ENCODE measurements around the gene MYOC.
"Not testable (repeated sequence)": the region's sequence is repeated elsewhere in the genome, so short reads cannot be mapped to it uniquely, and the experiment has no call there.

MYOC gene

GRCh38 chr1:171623651-171624331 is 28.7 kb downstream of the MYOC start:
- TF ChIP-seq, protein P1, sequence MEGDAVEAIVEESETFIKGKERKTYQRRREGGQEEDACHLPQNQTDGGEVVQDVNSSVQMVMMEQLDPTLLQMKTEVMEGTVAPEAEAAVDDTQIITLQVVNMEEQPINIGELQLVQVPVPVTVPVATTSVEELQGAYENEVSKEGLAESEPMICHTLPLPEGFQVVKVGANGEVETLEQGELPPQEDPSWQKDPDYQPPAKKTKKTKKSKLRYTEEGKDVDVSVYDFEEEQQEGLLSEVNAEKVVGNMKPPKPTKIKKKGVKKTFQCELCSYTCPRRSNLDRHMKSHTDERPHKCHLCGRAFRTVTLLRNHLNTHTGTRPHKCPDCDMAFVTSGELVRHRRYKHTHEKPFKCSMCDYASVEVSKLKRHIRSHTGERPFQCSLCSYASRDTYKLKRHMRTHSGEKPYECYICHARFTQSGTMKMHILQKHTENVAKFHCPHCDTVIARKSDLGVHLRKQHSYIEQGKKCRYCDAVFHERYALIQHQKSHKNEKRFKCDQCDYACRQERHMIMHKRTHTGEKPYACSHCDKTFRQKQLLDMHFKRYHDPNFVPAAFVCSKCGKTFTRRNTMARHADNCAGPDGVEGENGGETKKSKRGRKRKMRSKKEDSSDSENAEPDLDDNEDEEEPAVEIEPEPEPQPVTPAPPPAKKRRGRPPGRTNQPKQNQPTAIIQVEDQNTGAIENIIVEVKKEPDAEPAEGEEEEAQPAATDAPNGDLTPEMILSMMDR (conservative IDR thresholded peaks at IDR 0.05; ENCODE audit: low read depth, low read length), result no peak
- H3K27ac ChIP-seq, result no peak overlapping the region
- H3K4me2 ChIP-seq, result no peak overlapping the region
- H2AFZ ChIP-seq (ENCODE audit: low read depth), result no peak overlapping the region
- H3K4me3 ChIP-seq (IDR thresholded peaks at IDR 0.05; ENCODE audit: insufficient read depth, low read depth, low read length), result no peak overlapping the region
- H3K4me1 ChIP-seq (ENCODE audit: low read depth, poor library complexity, severe bottlenecking), result no peaks in the 10 kb centered on the region
- no peaks in the 10 kb centered on the region for H4K20me1 ChIP-seq (ENCODE audit: insufficient read depth)
- no peaks in the 10 kb centered on the region for H3K36me3 ChIP-seq (ENCODE audit: insufficient read depth)
- H3K27me3 ChIP-seq (ENCODE audit: insufficient read depth, low read depth), result no peaks in the 10 kb centered on the region
- no peak overlapping the region for H3K9ac ChIP-seq
- H3K79me2 ChIP-seq (ENCODE audit: insufficient read depth, low read depth), result no peaks in the 10 kb centered on the region

DNA sequence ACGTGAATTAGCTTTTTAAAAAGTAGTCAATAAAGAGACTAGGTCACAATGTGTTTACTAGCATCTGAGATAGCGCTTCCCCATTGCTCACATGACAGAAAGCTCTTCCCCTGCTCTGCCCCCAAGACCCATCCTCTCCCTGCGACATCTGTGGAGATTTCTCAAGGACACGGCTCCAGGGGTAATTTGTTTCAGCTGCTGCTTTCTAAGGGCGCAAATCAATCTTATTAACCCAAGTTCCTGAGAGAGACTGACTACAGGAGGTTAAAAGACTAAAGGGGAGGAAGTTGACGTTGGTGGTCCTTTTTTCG is 30.4 kb downstream of the MYOC start, which contains the start of gene MYOCOS:
TSS of gene MYOCOS (plus strand) at position 92 of the 311 bp plus-strand sequence. CDS start 1,641 bp downstream, outside the sequence.
- Histone ChIP-seq H4K20me1 (ENCODE audit: insufficient read depth) (no peaks in the 10 kb centered on the region), H3K27me3 (ENCODE audit: insufficient read depth, low read depth) (no peaks in the 10 kb centered on the region), H3K9ac (no peak within 1 kb of the TSS), H3K4me1 (ENCODE audit: low read depth, poor library complexity, severe bottlenecking) (no peaks in the 10 kb centered on the region), H2AFZ (ENCODE audit: low read depth) (no peak within 1 kb of the TSS), H3K27ac (no peak within 1 kb of the TSS), H3K4me3 (IDR thresholded peaks at IDR 0.05; ENCODE audit: insufficient read depth, low read depth, low read length) (no peak within 1 kb of the TSS), H3K36me3 (ENCODE audit: insufficient read depth) (no peaks in the 10 kb centered on the region), H3K79me2 (ENCODE audit: insufficient read depth, low read depth) (no peaks in the 10 kb centered on the region), H3K4me2 (no peak within 1 kb of the TSS)
- TF ChIP-seq, protein P1 (conservative IDR thresholded peaks at IDR 0.05; ENCODE audit: low read depth, low read length), result no peak

GRCh38 chr1:171616586-171616985 is 35.9 kb downstream of the MYOC start:
- H3K36me3 ChIP-seq (ENCODE audit: insufficient read depth), result no peaks in the 10 kb centered on the region
- no peak overlapping the region for H3K27ac ChIP-seq
- no peak overlapping the region for H3K4me2 ChIP-seq
- H3K4me1 ChIP-seq (ENCODE audit: low read depth, poor library complexity, severe bottlenecking), result no peaks in the 10 kb centered on the region
- H3K79me2 ChIP-seq (ENCODE audit: insufficient read depth, low read depth), result no peaks in the 10 kb centered on the region
- no peak overlapping the region for H2AFZ ChIP-seq (ENCODE audit: low read depth)
- TF ChIP-seq, protein P1 (conservative IDR thresholded peaks at IDR 0.05; ENCODE audit: low read depth, low read length), result no peak
- H3K27me3 ChIP-seq (ENCODE audit: insufficient read depth, low read depth), result no peaks in the 10 kb centered on the region
- no peaks in the 10 kb centered on the region for H4K20me1 ChIP-seq (ENCODE audit: insufficient read depth)
- no peak overlapping the region for H3K4me3 ChIP-seq (IDR thresholded peaks at IDR 0.05; ENCODE audit: insufficient read depth, low read depth, low read length)
- H3K9ac ChIP-seq, result no peak overlapping the region

GRCh38 chr1:171615122-171615906 is 37.2 kb downstream of the MYOC start:
- not testable (repeated sequence) for H3K79me2 ChIP-seq (ENCODE audit: insufficient read depth, low read depth); H3K27ac ChIP-seq; H2AFZ ChIP-seq (ENCODE audit: low read depth)

GRCh38 chr1:171613282-171613681 is 39.2 kb downstream of the MYOC start:
- Histone ChIP-seq H3K4me1 (ENCODE audit: low read depth, poor library complexity, severe bottlenecking) (no peaks in the 10 kb centered on the region), H3K27me3 (ENCODE audit: insufficient read depth, low read depth) (no peaks in the 10 kb centered on the region)

More at GRCh38 chr1:171615122-171615906, 37.2 kb downstream of the MYOC start:
- H3K4me2 ChIP-seq; H3K4me1 ChIP-seq (ENCODE audit: low read depth, poor library complexity, severe bottlenecking); H3K27me3 ChIP-seq (ENCODE audit: insufficient read depth, low read depth); H3K9ac ChIP-seq; H4K20me1 ChIP-seq (ENCODE audit: insufficient read depth); H3K4me3 ChIP-seq (IDR thresholded peaks at IDR 0.05; ENCODE audit: insufficient read depth, low read depth, low read length); H3K36me3 ChIP-seq (ENCODE audit: insufficient read depth): not testable (repeated sequence)

More at GRCh38 chr1:171613282-171613681, 39.2 kb downstream of the MYOC start:
- H3K36me3 ChIP-seq (ENCODE audit: insufficient read depth), result no peaks in the 10 kb centered on the region
- H2AFZ ChIP-seq (ENCODE audit: low read depth), result no peak overlapping the region
- H3K4me2 ChIP-seq, result no peak overlapping the region
- H3K9ac ChIP-seq, result no peak overlapping the region
- no peaks in the 10 kb centered on the region for H4K20me1 ChIP-seq (ENCODE audit: insufficient read depth)
- no peak overlapping the region for H3K27ac ChIP-seq
- H3K4me3 ChIP-seq (IDR thresholded peaks at IDR 0.05; ENCODE audit: insufficient read depth, low read depth, low read length), result no peak overlapping the region
- TF ChIP-seq, protein P1 (conservative IDR thresholded peaks at IDR 0.05; ENCODE audit: low read depth, low read length), result no peak
- H3K79me2 ChIP-seq (ENCODE audit: insufficient read depth, low read depth), result no peaks in the 10 kb centered on the region
